Motor neuron (in vitro differentiated cells): Measurements from ENCODE around the gene PRKCA. TPM values are rescaled to one million over a fixed set of nuclear protein-coding genes. Genes with fewer than 3 reads are reported as not detected.
"Not testable (repeated sequence)": the region's sequence is repeated elsewhere in the genome, so short reads cannot be mapped to it uniquely, and the experiment has no call there.

Source experiments
- ATAC-seq, 8 experiments: fragments of 200-7000 bp; cut with Tn5 transposase; replicated peaks in 6 of 8; 2 replicates each; pipeline ENCODE4 v1.8.0; 2021; ENCODE audit warnings: mild to moderate bottlenecking in 8 of 8, moderate library complexity in 8 of 8
- H3K27ac ChIP-seq, 2 donors: fragments of 250-450 bp; sonication (Bioruptor Pico); 2 replicates each; pipeline ENCODE4 v1.9.0; 2021; ENCODE audit warnings: antibody characterized with exemption in 2 of 2, mild to moderate bottlenecking in 2 of 2, moderate library complexity in 1 of 2
- H3K4me1 ChIP-seq, 2 donors: fragments of 250-450 bp; sonication (Bioruptor Pico); replicated peaks in 1 of 2; 2 replicates each; pipeline ENCODE4 v1.6.1; 2021; ENCODE audit warnings: antibody characterized with exemption in 2 of 2, mild to moderate bottlenecking in 2 of 2, moderate library complexity in 1 of 2
- H3K4me3 ChIP-seq, 5 donors: fragments of 250-450 bp; sonication (Bioruptor Pico); 2 replicates each; pipeline ENCODE4 v1.9.0; 2021; ENCODE audit warnings: antibody characterized with exemption in 5 of 5, mild to moderate bottlenecking in 5 of 5, moderate library complexity in 4 of 5
- WGBS, 10 experiments: fragments of 450-650 bp; shearing (Covaris generic); methylation state at CpG; one replicate each; pipeline ENCODE4 v1.0.0; 2022; 5-methylcytosine and 5-hydroxymethylcytosine counted together
- in situ Hi-C, 9 experiments: fragments of 400-800 bp; cut with MboI; loops; one replicate each; pipeline ENCODE4 v1.15.0; 2021; ENCODE audit warnings: low sequenced_read_pairs in 9 of 9, low pct_unique_long_range_greater_than_20kb in 2 of 9; ENCODE audit not compliant: unreplicated experiment in 9 of 9
- total RNA-seq, 8 experiments: library from RNA; unstranded; fragments of 300-600 nt; gene quantifications; 2 replicates each; pipeline versions ENCODE4 v1.2.3 to v1.2.4, GENCODE V29; 2022

The PRKCA gene
- total RNA-seq, 8 experiments from 2014 or later, result 5.6 to 38.8 (median 8.7) TPM

DNA sequence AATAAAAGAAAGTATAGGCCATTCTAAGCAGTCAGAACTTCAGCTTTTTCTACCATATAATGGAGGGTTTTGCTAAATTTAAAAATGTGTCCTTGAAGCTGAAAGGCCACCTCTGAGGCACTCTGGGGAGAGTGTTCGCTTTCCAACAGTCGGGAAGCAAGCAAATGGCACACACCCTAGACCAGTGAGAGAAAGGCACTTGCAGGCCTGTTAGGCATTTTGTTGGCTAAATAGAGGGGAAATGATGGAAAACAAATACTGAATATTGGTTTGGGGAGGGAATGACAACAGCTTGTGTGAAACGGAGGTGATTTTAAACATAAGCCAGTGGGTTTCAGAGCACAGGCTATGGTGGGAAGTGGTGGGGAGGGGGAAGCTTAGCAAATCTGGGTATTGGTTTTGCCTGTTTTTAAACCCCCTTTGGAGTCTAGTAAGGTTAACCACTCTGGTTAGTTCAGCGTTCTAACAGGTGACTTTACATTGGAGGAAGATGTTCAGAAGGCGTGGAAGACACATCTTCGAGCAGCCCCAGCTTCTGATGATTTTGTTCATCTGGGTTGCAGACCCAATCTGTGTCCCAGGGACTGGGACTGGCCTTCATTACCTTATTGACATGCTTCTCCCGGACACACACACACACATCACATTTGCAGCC is 90.5 kb downstream of the PRKCA start:
- in situ Hi-C loops, result no loop called here
- ATAC-seq, result peak in 1 of 8 experiments; percentile 46
- Histone ChIP-seq H3K27ac (no peak overlapping the region), H3K4me3 (no peak overlapping the region), H3K4me1 (no peaks in the 10 kb centered on the region)
- WGBS, 10 experiments, result 69 to 100% (median 90%) methylated on average over 3 to 6 of the region's 7 CpGs; no CpG with 5 or more reads in 3 of the 10 experiments

DNA sequence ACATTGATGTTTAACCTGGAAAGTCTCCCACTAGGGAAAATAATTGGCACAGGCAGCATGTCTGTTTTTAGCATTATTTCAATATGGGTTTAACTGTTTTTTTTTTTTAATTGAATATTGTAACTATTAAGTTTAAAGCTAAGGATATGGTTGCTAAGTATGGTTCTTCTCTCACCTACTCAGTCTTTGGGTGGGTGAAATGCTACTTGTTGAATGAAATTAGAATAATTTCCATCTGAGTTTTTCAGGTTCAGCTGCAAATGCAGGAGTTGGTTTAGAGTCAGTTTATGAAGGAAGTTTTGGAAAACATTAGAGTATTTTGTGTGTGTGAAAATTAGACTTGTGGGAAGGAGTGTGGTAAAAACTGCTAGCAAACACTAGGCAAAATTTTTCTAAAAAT is 93.5 kb downstream of the PRKCA start:
- Histone ChIP-seq H3K4me1 (no peaks in the 10 kb centered on the region), H3K27ac (no peak overlapping the region)
- no peak for ATAC-seq

DNA sequence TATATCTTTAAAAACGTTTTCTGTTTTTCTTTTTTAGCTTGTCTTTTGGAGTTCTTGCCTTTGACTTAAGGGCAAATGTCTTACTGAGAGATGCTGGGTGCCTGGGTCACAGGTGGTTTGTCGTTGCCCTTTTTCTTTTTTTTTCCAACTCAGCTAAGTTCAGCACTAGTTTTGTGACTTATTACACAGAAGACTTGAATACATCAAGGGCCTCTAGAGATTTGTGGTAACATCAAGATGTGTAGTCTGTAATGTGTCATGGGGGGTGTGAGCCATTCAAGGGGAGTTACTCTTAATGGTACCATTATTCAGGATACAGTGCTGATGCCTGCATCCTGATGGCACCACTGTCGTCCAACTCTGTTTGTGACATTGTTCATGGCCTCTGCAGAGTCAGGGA is 95.1 kb downstream of the PRKCA start:
- in situ Hi-C loops, result no loop called here
- no peak overlapping the region for H3K27ac ChIP-seq
- 0 to 81% (median 50%) methylated on average over 1 to 3 of the region's 3 CpGs; no CpG with 5 or more reads in 1 of the 10 experiments for WGBS, 10 experiments
- H3K4me1 ChIP-seq, result no peaks in the 10 kb centered on the region
- ATAC-seq, result no peak
- no peak overlapping the region for H3K4me3 ChIP-seq

More for the DNA sequence above, 93.5 kb downstream of the PRKCA start:
- no peak overlapping the region for H3K4me3 ChIP-seq
- in situ Hi-C loops, result no loop called here

DNA sequence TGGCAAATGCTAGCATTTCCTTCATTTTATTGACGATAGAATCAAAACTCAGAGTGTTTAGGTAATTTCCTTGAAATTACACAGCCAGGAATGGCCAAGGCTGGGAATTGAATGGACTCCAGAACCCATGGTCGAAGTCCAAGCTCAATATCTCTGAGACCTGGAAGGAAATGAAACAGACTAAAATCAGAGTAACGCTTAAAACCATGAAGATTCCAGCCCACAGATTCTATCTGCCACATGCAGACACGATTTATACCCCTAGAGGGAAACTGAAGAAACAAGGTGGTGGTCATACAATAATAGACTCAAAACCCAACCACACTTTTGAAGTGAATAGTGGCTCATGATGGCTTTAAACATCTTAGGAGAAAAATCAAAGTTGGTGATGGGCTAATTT is 95.6 kb downstream of the PRKCA start:
- in situ Hi-C loops, result no loop called here
- Histone ChIP-seq H3K27ac (no peak overlapping the region), H3K4me1 (peaks cover 0 to 1% of the 10 kb centered on the region in 2 donors), H3K4me3 (no peak overlapping the region)
- no peak for ATAC-seq
- WGBS, 10 experiments, result 33 to 88% (median 70%) methylated on average over 1 to 4 of the region's 4 CpGs; no CpG with 5 or more reads in 1 of the 10 experiments

DNA sequence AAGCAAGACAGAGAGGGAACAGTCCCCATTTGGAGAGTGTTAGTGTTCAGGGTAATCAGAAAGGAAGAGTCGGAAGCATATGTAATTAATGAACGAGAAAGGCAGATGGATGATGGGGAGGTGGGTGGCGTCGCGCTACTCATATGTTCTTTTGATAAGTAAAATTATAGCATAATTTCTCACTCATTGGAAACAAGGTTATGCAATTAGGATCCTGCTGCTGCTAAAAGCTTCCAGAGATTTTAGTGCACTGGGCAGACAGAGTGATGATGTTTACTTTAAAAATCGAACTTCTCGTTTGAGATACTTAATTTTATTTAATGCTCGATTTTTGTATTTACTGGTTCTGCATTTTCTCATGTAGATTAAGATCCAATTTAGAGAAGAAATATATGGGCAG is 96.2 kb downstream of the PRKCA start:
- no peak overlapping the region for H3K4me3 ChIP-seq
- no peak for ATAC-seq
- H3K4me1 ChIP-seq, result peaks cover 0 to 4% of the 10 kb centered on the region in 2 donors
- H3K27ac ChIP-seq, result no peak overlapping the region
- in situ Hi-C loops, result no loop called here
- WGBS, 10 experiments, result 11 to 97% (median 85%) methylated on average over 3 to 8 of the region's 8 CpGs

DNA sequence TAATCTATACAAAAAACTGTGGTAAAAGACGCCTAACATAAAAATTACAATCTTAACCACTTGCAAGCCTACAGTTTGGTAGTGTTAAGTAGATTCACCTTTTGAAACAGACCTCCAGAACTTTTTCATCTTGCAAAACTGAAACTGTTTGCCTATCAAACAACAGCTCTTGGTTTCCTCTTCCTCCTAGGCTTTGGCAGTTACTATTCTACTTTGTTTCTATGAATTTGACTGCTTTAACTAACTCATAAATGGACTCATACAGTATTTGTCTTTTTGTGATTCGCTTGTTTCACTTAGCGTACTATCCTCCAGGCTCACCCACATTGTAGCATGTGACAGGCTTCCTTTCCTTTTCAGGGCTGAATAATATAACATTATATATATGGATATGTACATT is 97.0 kb downstream of the PRKCA start:
- in situ Hi-C loops, result no loop called here
- no peak overlapping the region for H3K27ac ChIP-seq
- peaks cover 6 to 12% of the 10 kb centered on the region in 2 donors for H3K4me1 ChIP-seq
- H3K4me3 ChIP-seq, result no peak overlapping the region
- ATAC-seq, result no peak
- WGBS, 10 experiments, result 67 to 100% (median 98%) methylated on average over 1 to 3 of the region's 3 CpGs

DNA sequence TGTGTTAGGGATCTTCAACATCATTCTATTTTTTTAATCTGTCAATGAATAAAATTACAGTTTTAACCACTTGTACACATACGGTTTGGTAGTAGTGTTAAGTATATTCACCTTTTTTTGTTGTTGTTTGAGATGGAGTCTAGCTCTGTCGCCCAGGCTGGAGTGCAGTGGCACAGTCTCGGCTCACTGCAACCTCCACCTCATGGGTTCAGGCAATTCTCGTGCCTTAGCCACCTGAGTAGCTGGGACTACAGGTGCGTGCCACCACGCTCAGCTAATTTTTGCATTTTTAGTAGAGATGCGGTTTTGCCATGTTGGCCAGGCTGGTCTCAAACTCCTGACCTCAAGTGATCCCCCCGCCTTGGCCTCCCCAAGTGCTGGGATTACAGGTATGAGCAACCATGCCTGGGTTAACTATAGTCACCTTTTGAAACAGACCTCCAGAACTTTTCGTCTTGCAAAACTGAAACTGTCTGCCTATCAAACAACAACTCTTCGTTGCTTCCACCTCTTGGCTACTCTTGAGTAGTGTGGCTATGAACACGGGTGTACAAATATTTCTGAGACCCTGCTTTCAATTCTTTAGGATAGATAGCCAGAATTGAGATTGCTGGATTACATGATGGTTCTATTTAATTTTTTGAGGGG is 97.8 kb downstream of the PRKCA start:
- WGBS, 10 experiments, result 60 to 100% (median 94%) methylated on average over 1 to 10 of the region's 11 CpGs; no CpG with 5 or more reads in 1 of the 10 experiments
- in situ Hi-C loops, H3K4me3 ChIP-seq, ATAC-seq, H3K27ac ChIP-seq: not testable (repeated sequence)
- peaks cover 6 to 12% of the 10 kb centered on the region in 2 donors for H3K4me1 ChIP-seq

DNA sequence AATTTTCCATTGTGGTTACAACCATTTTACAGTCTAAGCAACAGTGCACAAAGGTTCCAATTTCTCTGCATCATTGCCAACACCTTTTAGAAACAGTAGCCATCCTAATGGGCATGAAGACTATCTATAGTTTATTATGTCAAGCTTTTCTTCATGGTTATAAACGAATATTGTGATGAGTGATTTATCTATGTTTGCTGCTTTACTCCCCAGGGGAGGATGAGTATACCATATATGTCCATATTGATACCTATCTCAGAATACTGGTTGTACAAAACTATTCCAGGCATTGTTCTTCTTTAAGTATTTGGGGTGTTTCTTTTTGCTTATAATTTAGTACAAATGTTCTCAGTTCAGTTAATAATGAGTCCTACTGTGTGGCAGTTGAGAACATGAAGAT is 98.3 kb downstream of the PRKCA start:
- ATAC-seq, result no peak
- in situ Hi-C loops, result no loop called here
- WGBS, 10 experiments, result 0 to 75% (median 23%) methylated on average over 1 of the region's 1 CpG; no CpG with 5 or more reads in 6 of the 10 experiments
- no peak overlapping the region for H3K4me3 ChIP-seq
- H3K27ac ChIP-seq, result no peak overlapping the region
- peaks cover 7 to 16% of the 10 kb centered on the region in 2 donors for H3K4me1 ChIP-seq

DNA sequence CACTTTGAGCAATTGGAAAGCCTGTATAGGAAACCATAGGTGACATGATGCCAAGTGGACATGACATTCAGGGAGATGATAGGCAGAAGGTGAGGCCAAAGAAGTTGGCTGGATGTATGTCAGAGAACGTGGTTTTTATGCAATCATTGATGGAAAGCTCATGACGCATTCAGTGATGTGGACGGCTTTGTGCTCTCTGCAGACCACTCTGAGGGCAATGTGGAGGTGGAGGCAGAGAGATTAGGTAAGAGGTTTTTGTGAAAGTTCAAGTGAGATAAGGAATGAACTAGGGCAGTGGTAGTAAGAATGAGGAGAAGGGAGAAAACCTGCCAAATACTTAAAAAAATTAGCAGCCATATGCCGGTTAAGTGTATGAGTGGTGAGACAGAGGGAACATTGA is 99.0 kb downstream of the PRKCA start:
- peaks cover 12 to 22% of the 10 kb centered on the region in 2 donors for H3K4me1 ChIP-seq
- H3K4me3 ChIP-seq, result no peak overlapping the region
- ATAC-seq, result no peak
- WGBS, 10 experiments, result 83 to 100% (median 94%) methylated on average over 2 to 4 of the region's 4 CpGs; no CpG with 5 or more reads in 2 of the 10 experiments
- in situ Hi-C loops, result no loop called here
- no peak overlapping the region for H3K27ac ChIP-seq

DNA sequence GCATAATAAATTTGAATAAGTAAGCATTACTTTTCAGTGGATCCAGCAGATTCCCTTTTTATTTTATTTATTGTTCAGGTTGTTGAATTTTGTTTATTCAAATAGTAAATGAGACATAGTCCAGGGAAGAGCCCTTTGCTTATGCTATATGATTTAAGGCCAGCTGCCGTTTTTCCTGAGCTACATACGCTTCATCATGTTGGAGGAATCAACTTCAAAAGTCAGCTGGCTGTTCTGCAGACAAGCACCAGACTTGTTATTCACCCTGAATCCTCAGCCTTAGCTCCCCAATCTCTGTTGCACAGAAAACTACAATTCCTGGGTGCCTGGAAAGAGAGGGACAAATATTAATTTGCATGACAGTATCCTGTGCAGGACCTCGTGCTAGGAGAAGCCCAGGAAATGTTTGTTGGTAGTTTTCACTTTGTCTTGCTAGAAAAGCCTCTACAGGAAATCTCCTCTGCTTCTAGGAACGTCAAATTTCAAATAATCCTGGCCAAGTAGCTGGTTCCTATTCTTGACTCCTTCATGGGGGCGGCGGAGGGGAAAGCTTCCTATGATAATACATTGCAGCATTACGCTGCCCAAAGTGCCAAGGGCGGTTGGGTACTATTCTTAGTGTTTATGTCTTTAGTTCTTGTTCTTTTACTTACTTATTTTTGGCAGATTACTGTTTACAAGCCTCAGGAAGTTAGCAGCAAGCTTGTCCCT is 101.6 kb downstream of the PRKCA start:
- H3K27ac ChIP-seq, result no peak overlapping the region
- whole genome bisulfite sequencing, 10 experiments, result 42 to 92% (median 65%) methylated on average over 1 to 7 of the region's 8 CpGs; no CpG with 5 or more reads in 2 of the 10 experiments
- H3K4me3 ChIP-seq, result no peak overlapping the region
- peak in 2 of 8 experiments; percentile 44 to 46 for ATAC-seq
- in situ Hi-C loops, result no loop called here
- H3K4me1 ChIP-seq, result peaks cover 12 to 22% of the 10 kb centered on the region in 2 donors

DNA sequence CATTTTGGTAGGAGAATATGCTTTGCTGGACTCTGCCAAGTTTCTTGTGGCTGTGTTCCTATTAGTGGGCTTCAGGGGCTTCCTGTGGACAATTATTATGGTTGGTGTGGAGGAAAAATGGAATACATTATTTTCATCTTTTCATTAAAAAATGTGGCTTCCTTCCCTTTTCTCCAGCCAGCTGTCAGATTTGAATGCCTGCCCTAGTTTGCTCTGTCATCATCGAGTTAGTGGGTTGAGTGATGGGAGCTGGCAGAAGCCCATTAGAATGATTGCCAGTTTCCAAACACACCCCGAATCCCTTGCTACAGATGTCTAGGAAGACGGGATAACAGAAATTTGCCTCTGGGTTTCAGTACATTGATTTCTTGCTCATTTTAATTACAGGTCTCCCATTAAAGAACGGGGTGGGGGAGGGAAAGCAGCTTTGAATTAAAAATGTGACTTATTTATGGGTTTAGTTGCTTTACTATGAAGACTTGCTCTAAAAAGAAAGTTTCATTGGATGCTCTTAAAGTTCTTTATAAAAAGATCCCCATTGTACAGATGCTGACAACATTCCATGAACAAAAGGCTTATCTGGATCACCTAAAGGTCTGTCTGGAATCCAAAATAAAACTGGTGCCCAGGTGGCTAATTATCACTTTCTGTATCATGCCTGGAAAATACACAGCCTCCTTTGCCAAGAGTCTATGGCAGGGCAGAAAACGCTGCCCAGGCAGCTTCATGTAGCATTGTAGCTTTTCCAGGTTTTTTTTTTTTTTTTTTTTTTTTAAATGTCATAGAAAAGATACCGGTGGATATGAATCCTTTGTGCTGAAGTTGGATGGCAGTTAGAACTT is 103.6 kb downstream of the PRKCA start:
- H3K4me1 ChIP-seq, result peaks cover 12 to 22% of the 10 kb centered on the region in 2 donors
- 8 to 100% (median 71%) methylated on average over 1 to 6 of the region's 6 CpGs; no CpG with 5 or more reads in 1 of the 10 experiments for whole genome bisulfite sequencing, 10 experiments
- no peak overlapping the region for H3K4me3 ChIP-seq
- in situ Hi-C loops, result no loop called here
- peak in 3 of 8 experiments; percentile 38 to 73 (median 48) for ATAC-seq
- no peak overlapping the region for H3K27ac ChIP-seq

DNA sequence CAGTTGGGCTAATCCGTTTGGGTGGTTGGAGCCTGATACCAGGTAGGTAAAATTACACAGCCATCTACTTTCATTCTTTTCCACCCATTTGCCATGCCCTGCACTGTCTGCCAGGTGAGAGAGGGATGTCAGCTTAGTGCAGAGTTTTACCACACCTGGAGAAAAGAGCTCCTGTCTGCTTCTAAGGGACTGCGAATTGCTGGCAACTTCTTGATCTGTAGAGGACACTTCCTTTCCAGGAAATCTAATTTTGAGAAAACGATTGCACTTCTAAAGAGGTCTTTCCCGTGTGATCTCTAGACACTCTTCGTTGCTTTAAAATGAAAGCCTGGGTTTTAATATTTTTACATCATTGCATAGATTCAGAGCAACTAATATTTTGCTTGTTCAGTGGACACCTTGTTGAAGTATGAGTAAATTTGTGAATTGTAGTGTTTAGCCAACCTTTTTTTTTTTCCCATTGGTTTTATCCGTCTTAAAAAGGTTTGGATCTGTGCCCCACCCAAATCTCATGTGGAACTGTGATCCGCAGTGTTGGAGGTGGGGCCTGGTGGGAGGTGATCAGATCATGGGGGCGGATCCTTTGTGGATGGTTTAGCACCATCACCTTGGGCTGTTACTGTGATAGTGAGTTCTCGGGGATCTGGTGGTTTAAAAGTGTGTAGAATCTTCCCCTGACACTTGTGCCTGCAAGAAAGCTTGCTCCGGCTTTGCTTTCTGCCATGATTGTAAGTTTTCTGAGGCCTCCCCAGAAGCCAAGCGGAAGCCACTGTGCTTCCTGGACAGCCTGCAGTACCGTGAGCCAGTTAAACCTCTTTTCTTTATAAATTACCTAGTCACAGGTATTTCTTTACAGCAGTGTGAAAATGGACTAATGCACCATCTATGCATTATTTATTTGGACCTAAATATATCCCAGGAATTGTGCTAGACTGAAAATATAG is 104.6 kb downstream of the PRKCA start:
- H3K4me3 ChIP-seq, result no peak overlapping the region
- in situ Hi-C loops, result no loop called here
- WGBS, 10 experiments, result 54 to 100% (median 92%) methylated on average over 1 to 10 of the region's 12 CpGs
- no peak for ATAC-seq
- H3K4me1 ChIP-seq, result peaks cover 12 to 22% of the 10 kb centered on the region in 2 donors
- H3K27ac ChIP-seq, result no peak overlapping the region
